Esophagus muscularis mucosa (tissue), 4 donors: ENCODE results near the gene C16orf90.

ENCODE experiments used
- EP300 ChIP-seq: sonication (generic); formaldehyde crosslinking; IDR thresholded peaks from one replicate; pipeline ENCODE4 v1.6.1; 2017; ENCODE audit warnings: antibody characterized with exemption
- POLR2A ChIP-seq: fragments of 450-650 bp; IDR thresholded peaks from one replicate; pipeline ENCODE4 v1.6.1; 2017; ENCODE audit warnings: antibody characterized with exemption, moderate library complexity, mild to moderate bottlenecking, low read depth
- POLR2AphosphoS5 ChIP-seq, 2 donors: sonication (generic); formaldehyde crosslinking; IDR thresholded peaks; one replicate each; pipeline ENCODE4 v1.6.1; 2017; ENCODE audit warnings: antibody characterized with exemption in 2 of 2
- TF ChIP-seq, protein P1 (sequence below), 3 experiments: fragments of 200-600 bp in 2 of 3; fragments of 450-650 bp in 1 of 3; sonication (generic) in 2 of 3; IDR thresholded peaks; one replicate each; pipeline ENCODE4 v1.5.1; 2017 to 2019; ENCODE audit warnings: antibody characterized with exemption in 3 of 3, mild to moderate bottlenecking in 2 of 3, moderate library complexity in 1 of 3

DNA sequence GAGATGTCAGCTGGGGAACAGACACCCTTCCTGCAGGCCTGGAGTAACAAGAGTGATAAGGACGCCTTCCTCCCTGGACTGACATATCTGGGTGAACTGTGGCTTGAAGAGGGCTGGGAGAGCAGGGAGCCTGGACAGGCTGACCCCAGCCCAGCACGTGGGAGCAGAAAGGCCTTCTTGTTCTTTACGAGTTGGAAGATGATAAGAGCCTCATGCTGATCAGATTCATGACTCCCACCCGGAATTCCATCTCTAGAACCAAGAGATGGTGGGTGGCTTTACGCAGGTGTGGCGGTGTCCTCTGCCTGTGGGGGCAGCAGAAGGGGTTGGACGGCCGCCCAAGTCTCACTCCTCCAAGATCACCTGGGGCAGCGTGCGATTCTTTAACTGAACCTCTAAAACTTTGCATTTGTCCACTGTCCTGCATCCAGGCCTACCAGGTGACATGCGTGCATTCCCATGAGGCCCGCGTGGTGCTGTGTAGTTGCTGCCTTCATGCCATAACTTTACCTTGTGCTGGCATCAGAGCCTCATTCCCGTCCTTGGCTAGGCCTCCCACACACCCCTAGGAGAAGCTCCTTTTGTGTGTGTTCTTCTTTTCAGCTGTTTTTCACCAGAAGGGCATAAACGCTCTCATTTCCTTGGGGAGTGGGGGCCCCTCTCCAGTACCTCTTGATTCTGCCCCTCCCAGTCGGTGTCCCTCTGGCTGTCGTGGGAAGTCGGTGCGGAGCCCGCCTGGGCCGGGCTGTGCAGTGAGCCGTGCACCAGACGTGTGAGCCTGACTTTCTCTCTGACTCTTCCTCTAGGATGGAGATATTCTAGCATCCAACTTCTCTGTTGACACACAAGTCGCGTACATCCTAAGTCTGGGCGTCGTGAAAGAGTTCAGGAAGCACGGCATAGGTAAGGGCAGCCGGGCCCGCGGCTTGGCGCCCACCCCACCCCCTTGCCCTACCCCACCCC is 13.3 kb downstream of the C16orf90 start:
- TF ChIP-seq, protein P1, sequence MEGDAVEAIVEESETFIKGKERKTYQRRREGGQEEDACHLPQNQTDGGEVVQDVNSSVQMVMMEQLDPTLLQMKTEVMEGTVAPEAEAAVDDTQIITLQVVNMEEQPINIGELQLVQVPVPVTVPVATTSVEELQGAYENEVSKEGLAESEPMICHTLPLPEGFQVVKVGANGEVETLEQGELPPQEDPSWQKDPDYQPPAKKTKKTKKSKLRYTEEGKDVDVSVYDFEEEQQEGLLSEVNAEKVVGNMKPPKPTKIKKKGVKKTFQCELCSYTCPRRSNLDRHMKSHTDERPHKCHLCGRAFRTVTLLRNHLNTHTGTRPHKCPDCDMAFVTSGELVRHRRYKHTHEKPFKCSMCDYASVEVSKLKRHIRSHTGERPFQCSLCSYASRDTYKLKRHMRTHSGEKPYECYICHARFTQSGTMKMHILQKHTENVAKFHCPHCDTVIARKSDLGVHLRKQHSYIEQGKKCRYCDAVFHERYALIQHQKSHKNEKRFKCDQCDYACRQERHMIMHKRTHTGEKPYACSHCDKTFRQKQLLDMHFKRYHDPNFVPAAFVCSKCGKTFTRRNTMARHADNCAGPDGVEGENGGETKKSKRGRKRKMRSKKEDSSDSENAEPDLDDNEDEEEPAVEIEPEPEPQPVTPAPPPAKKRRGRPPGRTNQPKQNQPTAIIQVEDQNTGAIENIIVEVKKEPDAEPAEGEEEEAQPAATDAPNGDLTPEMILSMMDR (IDR thresholded peaks at IDR 0.05): no peak
- no peak for TF ChIP-seq POLR2A
- TF ChIP-seq EP300: no peak
- no peak for TF ChIP-seq POLR2AphosphoS5 (IDR thresholded peaks at IDR 0.05)
